BLaER1 (cell line): ENCODE results near the gene ARFGEF3.
A peak's percentile ranks its signal among the peaks of the same experiment; 100 is the strongest.
"Not testable (repeated sequence)": the region's sequence is repeated elsewhere in the genome, so short reads cannot be mapped to it uniquely, and the experiment has no call there.

Source experiments
- H3K27ac ChIP-seq: shearing (Covaris generic); formaldehyde crosslinking; 2 replicates; pipeline ENCODE4 v1.8.1; 2022
- H3K27me3 ChIP-seq: shearing (Covaris generic); formaldehyde crosslinking; 2 replicates; pipeline ENCODE4 v1.8.1; 2022
- H3K36me3 ChIP-seq: shearing (Covaris generic); formaldehyde crosslinking; 2 replicates; pipeline ENCODE4 v1.8.1; 2022
- H3K4me1 ChIP-seq: shearing (Covaris generic); formaldehyde crosslinking; 2 replicates; pipeline ENCODE4 v1.8.1; 2022
- H3K4me2 ChIP-seq: shearing (Covaris generic); formaldehyde crosslinking; 2 replicates; pipeline ENCODE4 v1.8.1; 2022
- H3K4me3 ChIP-seq: shearing (Covaris generic); formaldehyde crosslinking; 2 replicates; pipeline ENCODE4 v1.8.1; 2022
- H3K9ac ChIP-seq: shearing (Covaris generic); formaldehyde crosslinking; 2 replicates; pipeline ENCODE4 v1.8.1; 2022
- H3K9me3 ChIP-seq: shearing (Covaris generic); formaldehyde crosslinking; 2 replicates; pipeline ENCODE4 v1.8.1; 2022
- H4K20me1 ChIP-seq: shearing (Covaris generic); formaldehyde crosslinking; 2 replicates; pipeline ENCODE4 v1.8.1; 2022
- Cebpa-rat ChIP-seq: shearing (Covaris generic); IDR thresholded peaks from 2 replicates; pipeline ENCODE4 v1.8.1; 2022

The ARFGEF3 gene

GRCh38 chr6:138211601-138212000, 49.9 kb downstream of the ARFGEF3 start:
- no peak for TF ChIP-seq Cebpa-rat
- Histone ChIP-seq H4K20me1 (no peaks in the 10 kb centered on the region), H3K9ac (no peak overlapping the region), H3K4me3 (no peak overlapping the region), H3K9me3 (no peaks in the 10 kb centered on the region), H3K4me2 (no peak overlapping the region), H3K27me3 (no peaks in the 10 kb centered on the region), H3K36me3 (no peaks in the 10 kb centered on the region), H3K27ac (no peak overlapping the region), H3K4me1 (no peaks in the 10 kb centered on the region)

DNA sequence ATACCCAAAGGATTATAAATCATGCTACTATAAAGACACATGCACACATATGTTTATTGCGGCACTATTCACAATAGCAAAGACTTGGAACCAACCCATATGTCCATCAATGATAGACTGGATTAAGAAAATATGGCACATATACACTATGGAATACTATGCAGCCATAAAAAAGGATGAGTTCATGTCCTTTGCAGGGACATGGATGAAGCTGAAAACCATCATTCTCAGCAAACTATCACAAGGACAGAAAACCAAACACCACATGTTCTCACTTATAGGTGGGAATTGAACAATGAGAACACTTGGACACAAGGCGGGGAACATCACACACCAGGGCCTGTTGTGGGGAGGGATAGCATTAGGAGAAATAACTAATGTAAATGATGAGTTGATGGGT, 50.8 kb downstream of the ARFGEF3 start:
- H3K9ac ChIP-seq, H3K27ac ChIP-seq: not testable (repeated sequence)

GRCh38 chr6:138215093-138215782, 53.5 kb downstream of the ARFGEF3 start:
- H3K27ac ChIP-seq: no peak overlapping the region

More for the DNA sequence above, 50.8 kb downstream of the ARFGEF3 start:
- not testable (repeated sequence) for H4K20me1 ChIP-seq, H3K4me3 ChIP-seq, H3K4me2 ChIP-seq, H3K27me3 ChIP-seq, H3K36me3 ChIP-seq, H3K4me1 ChIP-seq, H3K9me3 ChIP-seq

DNA sequence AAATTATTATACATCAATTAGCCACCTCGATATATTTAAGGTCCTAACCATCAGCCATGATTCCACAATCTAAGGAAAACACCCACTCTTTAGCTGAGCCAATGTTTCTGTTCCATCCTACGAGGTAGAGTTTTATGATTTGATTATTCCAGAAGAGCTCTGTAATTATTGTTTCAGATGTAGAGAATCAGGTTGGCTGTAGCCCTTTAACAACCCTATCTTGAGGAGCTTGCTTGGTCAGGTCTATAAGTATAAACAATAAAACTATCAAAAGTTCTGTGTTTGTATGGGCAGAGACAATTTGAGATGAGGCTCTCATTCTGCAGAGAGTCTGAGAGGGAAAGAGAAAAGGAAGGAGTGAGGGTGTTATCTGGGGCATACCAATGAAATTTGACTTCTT, 56.7 kb downstream of the ARFGEF3 start, which contains the start of gene PBOV1:
Gene PBOV1, minus strand, starts transcription at position 43 of the 400 bp plus-strand sequence. CDS start 96 bp downstream, outside the sequence.
- no peak within 1 kb of the TSS for H3K9ac ChIP-seq
- no peak within 1 kb of the TSS for H3K4me2 ChIP-seq
- H3K36me3 ChIP-seq: no peaks in the 10 kb centered on the region
- no peak within 1 kb of the TSS for H3K4me3 ChIP-seq
- H3K4me1 ChIP-seq: no peaks in the 10 kb centered on the region
- no peaks in the 10 kb centered on the region for H4K20me1 ChIP-seq
- H3K9me3 ChIP-seq: no peaks in the 10 kb centered on the region
- no peak for TF ChIP-seq Cebpa-rat
- H3K27ac ChIP-seq: no peak within 1 kb of the TSS
- H3K27me3 ChIP-seq: no peaks in the 10 kb centered on the region

More at GRCh38 chr6:138215093-138215782, 53.5 kb downstream of the ARFGEF3 start:
- Histone ChIP-seq H3K27me3 (no peaks in the 10 kb centered on the region), H4K20me1 (no peaks in the 10 kb centered on the region), H3K9me3 (no peaks in the 10 kb centered on the region), H3K4me2 (no peak overlapping the region), H3K4me1 (no peaks in the 10 kb centered on the region), H3K9ac (no peak overlapping the region), H3K4me3 (no peak overlapping the region), H3K36me3 (no peaks in the 10 kb centered on the region)
- no peak for TF ChIP-seq Cebpa-rat

- H4K20me1 ChIP-seq: no peaks in the 10 kb centered on the region
Measured at GRCh38 chr6:138219398-138219797, 57.7 kb downstream of the ARFGEF3 start.

GRCh38 chr6:138219901-138220300, 58.2 kb downstream of the ARFGEF3 start:
- Histone ChIP-seq H3K36me3 (no peaks in the 10 kb centered on the region), H3K27ac (no peak overlapping the region), H3K4me1 (no peaks in the 10 kb centered on the region), H4K20me1 (no peaks in the 10 kb centered on the region), H3K9ac (no peak overlapping the region), H3K4me3 (no peak overlapping the region), H3K9me3 (no peaks in the 10 kb centered on the region), H3K4me2 (no peak overlapping the region), H3K27me3 (no peaks in the 10 kb centered on the region)
- no peak for TF ChIP-seq Cebpa-rat

More at GRCh38 chr6:138219398-138219797, 57.7 kb downstream of the ARFGEF3 start:
- no peak overlapping the region for H3K4me3 ChIP-seq
- no peaks in the 10 kb centered on the region for H3K4me1 ChIP-seq
- H3K27ac ChIP-seq: no peak overlapping the region
- H3K36me3 ChIP-seq: no peaks in the 10 kb centered on the region
- H3K27me3 ChIP-seq: no peaks in the 10 kb centered on the region
- no peaks in the 10 kb centered on the region for H3K9me3 ChIP-seq
- no peak overlapping the region for H3K9ac ChIP-seq
- no peak overlapping the region for H3K4me2 ChIP-seq
- no peak for TF ChIP-seq Cebpa-rat

DNA sequence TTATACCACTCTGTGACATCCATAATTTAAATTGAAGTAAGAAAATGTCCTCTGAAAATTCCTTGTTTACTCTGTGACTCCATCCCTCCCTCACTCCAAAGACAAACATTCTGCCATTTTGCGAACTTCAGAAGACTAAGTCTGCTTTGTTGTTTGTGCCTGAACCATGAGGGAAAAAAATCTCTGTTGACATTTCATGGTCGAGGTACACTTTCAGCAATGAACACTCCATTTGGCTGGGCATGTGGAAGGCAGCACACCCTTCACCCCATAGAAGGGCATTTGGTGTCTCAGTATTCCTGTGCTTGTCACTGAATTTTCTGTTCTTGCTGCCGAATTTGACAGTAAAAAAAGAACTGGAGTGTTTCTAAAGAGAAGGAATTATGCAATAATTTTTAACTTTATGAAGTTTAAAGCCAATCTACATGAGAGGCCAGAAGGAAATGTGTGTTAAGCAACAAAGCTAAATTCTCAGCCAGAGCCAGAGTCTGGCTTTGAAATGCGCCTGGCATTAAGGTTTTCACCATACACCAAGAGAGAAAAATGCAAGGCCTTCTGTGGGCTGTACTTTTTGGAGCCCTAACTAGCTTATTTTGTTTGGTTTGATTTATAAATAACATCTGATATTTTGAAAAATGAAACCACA, 61.3 kb downstream of the ARFGEF3 start:
- Histone ChIP-seq H3K9ac (no peak overlapping the region), H4K20me1 (no peaks in the 10 kb centered on the region), H3K27me3 (no peaks in the 10 kb centered on the region), H3K27ac (no peak overlapping the region), H3K36me3 (no peaks in the 10 kb centered on the region), H3K4me1 (no peaks in the 10 kb centered on the region), H3K9me3 (no peaks in the 10 kb centered on the region), H3K4me3 (no peak overlapping the region), H3K4me2 (no peak overlapping the region)
- TF ChIP-seq Cebpa-rat: 0 out of 2 replicates have a peak, but pooled peaks have one; percentile 9

- no peaks in the 10 kb centered on the region for H3K9me3 ChIP-seq
- no peak overlapping the region for H3K9ac ChIP-seq
- no peak for TF ChIP-seq Cebpa-rat
- H3K27ac ChIP-seq: no peak overlapping the region
- H3K4me3 ChIP-seq: no peak overlapping the region
- H3K36me3 ChIP-seq: no peaks in the 10 kb centered on the region
- H4K20me1 ChIP-seq: no peaks in the 10 kb centered on the region
- H3K27me3 ChIP-seq: no peaks in the 10 kb centered on the region
- no peaks in the 10 kb centered on the region for H3K4me1 ChIP-seq
- no peak overlapping the region for H3K4me2 ChIP-seq
Measured at GRCh38 chr6:138225953-138226352, 64.2 kb downstream of the ARFGEF3 start.

GRCh38 chr6:138226700-138227315, 65.1 kb downstream of the ARFGEF3 start:
- H4K20me1 ChIP-seq: no peaks in the 10 kb centered on the region
- H3K9ac ChIP-seq: no peak overlapping the region
- no peaks in the 10 kb centered on the region for H3K9me3 ChIP-seq
- peaks cover 7% of the 10 kb centered on the region for H3K4me1 ChIP-seq
- no peaks in the 10 kb centered on the region for H3K27me3 ChIP-seq
- H3K4me2 ChIP-seq: no peak overlapping the region
- no peaks in the 10 kb centered on the region for H3K36me3 ChIP-seq
- no peak for TF ChIP-seq Cebpa-rat
- H3K27ac ChIP-seq: no peak overlapping the region
- no peak overlapping the region for H3K4me3 ChIP-seq

- TF ChIP-seq Cebpa-rat: no peak
Measured at GRCh38 chr6:138227316-138227781, 65.6 kb downstream of the ARFGEF3 start.

More at GRCh38 chr6:138227316-138227781, 65.6 kb downstream of the ARFGEF3 start:
- H3K4me2 ChIP-seq: no peak overlapping the region
- no peak overlapping the region for H3K9ac ChIP-seq
- no peaks in the 10 kb centered on the region for H3K36me3 ChIP-seq
- H3K4me3 ChIP-seq: no peak overlapping the region
- H3K9me3 ChIP-seq: no peaks in the 10 kb centered on the region
- no peak overlapping the region for H3K27ac ChIP-seq
- no peaks in the 10 kb centered on the region for H4K20me1 ChIP-seq
- peaks cover 11% of the 10 kb centered on the region for H3K4me1 ChIP-seq
- H3K27me3 ChIP-seq: no peaks in the 10 kb centered on the region
